Measurements from ENCODE around the gene OLFM1. TPM values are rescaled to one million over a fixed set of nuclear protein-coding genes. Genes with fewer than 3 reads are reported as not detected.

Gene OLFM1
- total RNA-seq, 1 donor from 2014 or later: not detected

- no peak overlapping the region for H3K4me3 ChIP-seq (ENCODE audit: low read depth, low read length)
- DNase-seq (ENCODE audit: low read depth): no peak
- no peak for TF ChIP-seq CTCF (conservative IDR thresholded peaks at IDR 0.05; ENCODE audit: low read depth, low read length)
These were observed 3.1 kb downstream of the OLFM1 start for GRCh38 chr9:135090547-135090946.

DNA sequence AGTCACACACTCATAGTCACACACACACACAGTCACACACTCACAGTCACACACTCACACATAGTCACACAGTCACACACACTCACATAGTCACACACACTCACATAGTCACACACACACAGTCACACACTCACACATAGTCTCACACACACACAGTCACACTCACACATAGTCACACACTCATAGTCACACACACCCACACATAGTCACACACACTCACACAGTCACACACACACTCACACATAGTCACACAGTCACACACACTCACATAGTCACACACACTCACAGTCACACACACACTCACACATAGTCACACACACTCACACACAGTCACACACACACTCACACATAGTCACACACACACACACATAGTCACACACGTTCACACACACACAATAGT lies 4.1 kb downstream of the OLFM1 start:
- H3K4me3 ChIP-seq (ENCODE audit: low read depth, low read length): no peak overlapping the region
- no peak for DNase-seq (ENCODE audit: low read depth)
- no peak for TF ChIP-seq CTCF (conservative IDR thresholded peaks at IDR 0.05; ENCODE audit: low read depth, low read length)

- no peak overlapping the region for H3K4me3 ChIP-seq (ENCODE audit: low read depth, low read length)
- DNase-seq (ENCODE audit: low read depth): no peak
- TF ChIP-seq CTCF (conservative IDR thresholded peaks at IDR 0.05; ENCODE audit: low read depth, low read length): no peak
These were observed 5.6 kb downstream of the OLFM1 start for GRCh38 chr9:135093111-135093510.

GRCh38 chr9:135093911-135094584 lies 6.6 kb downstream of the OLFM1 start:
- no peak for DNase-seq (ENCODE audit: low read depth)
- no peak overlapping the region for H3K4me3 ChIP-seq (ENCODE audit: low read depth, low read length)
- no peak for TF ChIP-seq CTCF (conservative IDR thresholded peaks at IDR 0.05; ENCODE audit: low read depth, low read length)

- no peak overlapping the region for H3K4me3 ChIP-seq (ENCODE audit: low read depth, low read length)
- no peak for DNase-seq (ENCODE audit: low read depth)
- no peak for TF ChIP-seq CTCF (conservative IDR thresholded peaks at IDR 0.05; ENCODE audit: low read depth, low read length)
These were observed 8.3 kb downstream of the OLFM1 start for GRCh38 chr9:135095470-135096407.

- TF ChIP-seq CTCF (conservative IDR thresholded peaks at IDR 0.05; ENCODE audit: low read depth, low read length): no peak
- no peak overlapping the region for H3K4me3 ChIP-seq (ENCODE audit: low read depth, low read length)
- DNase-seq (ENCODE audit: low read depth): no peak
These were observed 9.0 kb downstream of the OLFM1 start for GRCh38 chr9:135096408-135096895.

Data from epithelial cell of proximal tubule (primary cell).